ENCODE data around the gene ADAM11. TPM values are rescaled to one million over a fixed set of nuclear protein-coding genes. Genes with fewer than 3 reads are reported as not detected.

ADAM11 gene
- total and polyA plus RNA-seq, 2 of the 8 experiments (the other 6 are each of a cell fraction or from before 2014, with no cell fraction given) = 2.3 to 2.9 TPM

GRCh38 chr17:44829523-44830358, 71.0 kb downstream of the ADAM11 start, which contains the start of gene GJC1 (continued):
- TF ChIP-seq CREB1 (IDR thresholded peaks at IDR 0.05) (no peak), SIN3A (conservative IDR thresholded peaks at IDR 0.05 in 1 of 2, IDR thresholded peaks at IDR 0.05 in 1 of 2; ENCODE audit: low read depth in 1 of 2, low read length in 2 of 2) (no peak), HDAC6 (IDR thresholded peaks at IDR 0.05; ENCODE audit: low read depth, low read length) (no peak), PHF8 (conservative IDR thresholded peaks at IDR 0.05; ENCODE audit: low read depth, low read length) (peak; percentile 74; the same call in 1 of the 2 replicates), HDAC2 (IDR thresholded peaks at IDR 0.05; ENCODE audit: borderline replicate concordance in 1 of 2, low read depth in 2 of 2, low read length in 2 of 2) (0 out of 4 replicates have a peak, but pooled peaks of 1 of the 2 experiments have one; percentile 9), MAX (IDR thresholded peaks at IDR 0.05) (peak; percentile 45; the same call in 1 of the 2 replicates), POLR2A (IDR thresholded peaks at IDR 0.05; ENCODE audit: control extremely low read depth in 1 of 2, low read depth in 2 of 2, low read length in 2 of 2) (peak; percentile 44 to 51), NRF1 (IDR thresholded peaks at IDR 0.05; ENCODE audit: low read depth, low read length) (peak; percentile 15; the same call in 1 of the 2 replicates), SIX5 (IDR thresholded peaks at IDR 0.05; ENCODE audit: low read depth, low read length) (no peak)

Data from H1 (cell line).